Measurements from ENCODE around the gene TPT1.
A peak's percentile ranks its signal among the peaks of the same experiment; 100 is the strongest.
"Not testable (repeated sequence)": the region's sequence is repeated elsewhere in the genome, so short reads cannot be mapped to it uniquely, and the experiment has no call there.

TPT1 gene

GRCh38 chr13:45349438-45349837 is 8.5 kb upstream of the TPT1 start:
- TF ChIP-seq, protein P1, sequence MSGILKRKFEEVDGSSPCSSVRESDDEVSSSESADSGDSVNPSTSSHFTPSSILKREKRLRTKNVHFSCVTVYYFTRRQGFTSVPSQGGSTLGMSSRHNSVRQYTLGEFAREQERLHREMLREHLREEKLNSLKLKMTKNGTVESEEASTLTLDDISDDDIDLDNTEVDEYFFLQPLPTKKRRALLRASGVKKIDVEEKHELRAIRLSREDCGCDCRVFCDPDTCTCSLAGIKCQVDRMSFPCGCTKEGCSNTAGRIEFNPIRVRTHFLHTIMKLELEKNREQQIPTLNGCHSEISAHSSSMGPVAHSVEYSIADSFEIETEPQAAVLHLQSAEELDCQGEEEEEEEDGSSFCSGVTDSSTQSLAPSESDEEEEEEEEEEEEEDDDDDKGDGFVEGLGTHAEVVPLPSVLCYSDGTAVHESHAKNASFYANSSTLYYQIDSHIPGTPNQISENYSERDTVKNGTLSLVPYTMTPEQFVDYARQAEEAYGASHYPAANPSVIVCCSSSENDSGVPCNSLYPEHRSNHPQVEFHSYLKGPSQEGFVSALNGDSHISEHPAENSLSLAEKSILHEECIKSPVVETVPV (CRISPR knock-in tag; IDR thresholded peaks at IDR 0.05) = no peak
- TF ChIP-seq GLIS3 (CRISPR knock-in tag; IDR thresholded peaks at IDR 0.05) (no peak), RARB (CRISPR knock-in tag; IDR thresholded peaks at IDR 0.05) (no peak), SNAI2 (CRISPR knock-in tag; IDR thresholded peaks at IDR 0.05) (no peak), PPARA (CRISPR knock-in tag; IDR thresholded peaks at IDR 0.05; ENCODE audit: borderline replicate concordance) (no peak), ESRRG (CRISPR knock-in tag; IDR thresholded peaks at IDR 0.05) (no peak), ARNTL (CRISPR knock-in tag; IDR thresholded peaks at IDR 0.05; ENCODE audit: borderline replicate concordance, low read depth) (no peak), ZC3H10 (CRISPR knock-in tag; IDR thresholded peaks at IDR 0.05) (no peak)
- TF ChIP-seq, protein P2, sequence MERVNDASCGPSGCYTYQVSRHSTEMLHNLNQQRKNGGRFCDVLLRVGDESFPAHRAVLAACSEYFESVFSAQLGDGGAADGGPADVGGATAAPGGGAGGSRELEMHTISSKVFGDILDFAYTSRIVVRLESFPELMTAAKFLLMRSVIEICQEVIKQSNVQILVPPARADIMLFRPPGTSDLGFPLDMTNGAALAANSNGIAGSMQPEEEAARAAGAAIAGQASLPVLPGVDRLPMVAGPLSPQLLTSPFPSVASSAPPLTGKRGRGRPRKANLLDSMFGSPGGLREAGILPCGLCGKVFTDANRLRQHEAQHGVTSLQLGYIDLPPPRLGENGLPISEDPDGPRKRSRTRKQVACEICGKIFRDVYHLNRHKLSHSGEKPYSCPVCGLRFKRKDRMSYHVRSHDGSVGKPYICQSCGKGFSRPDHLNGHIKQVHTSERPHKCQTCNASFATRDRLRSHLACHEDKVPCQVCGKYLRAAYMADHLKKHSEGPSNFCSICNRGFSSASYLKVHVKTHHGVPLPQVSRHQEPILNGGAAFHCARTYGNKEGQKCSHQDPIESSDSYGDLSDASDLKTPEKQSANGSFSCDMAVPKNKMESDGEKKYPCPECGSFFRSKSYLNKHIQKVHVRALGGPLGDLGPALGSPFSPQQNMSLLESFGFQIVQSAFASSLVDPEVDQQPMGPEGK (CRISPR knock-in tag; IDR thresholded peaks at IDR 0.05; ENCODE audit: borderline replicate concordance) = no peak
- peak; percentile 42; the same call in 1 of the 3 replicates for ATAC-seq

DNA sequence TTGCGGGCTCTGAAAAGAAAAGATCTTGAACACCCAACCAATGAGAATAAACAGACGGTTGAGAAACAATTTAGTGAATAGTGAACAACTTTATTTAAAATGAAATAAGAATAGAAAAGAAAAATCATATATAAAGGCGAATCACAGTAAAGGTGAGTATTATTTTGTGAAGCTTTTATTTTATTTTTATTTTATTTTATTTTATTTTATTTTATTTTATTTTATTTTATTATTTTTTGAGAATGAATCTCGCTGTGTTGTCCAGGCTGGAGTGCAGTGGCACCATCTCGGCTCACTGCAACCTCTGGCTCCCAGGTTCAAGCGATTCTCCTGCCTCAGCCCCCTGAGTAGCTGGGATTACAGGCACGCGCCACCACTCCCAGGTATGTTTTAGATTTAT is 3.1 kb upstream of the TPT1 start:
- ATAC-seq = not testable (repeated sequence)

GRCh38 chr13:45343102-45343501 is 2.1 kb upstream of the TPT1 start:
- ATAC-seq = not testable (repeated sequence)

- ATAC-seq = not testable (repeated sequence)
Measured at GRCh38 chr13:45342668-45343067, 1.7 kb upstream of the TPT1 start.

- ATAC-seq = peak; percentile 54
Measured at GRCh38 chr13:45341799-45342500, 967 bp upstream of the TPT1 start.

GRCh38 chr13:45340422-45341033 is 455 bp downstream of the TPT1 start:
- peak; percentile 74 for ATAC-seq
- TF ChIP-seq ESRRG (CRISPR knock-in tag; IDR thresholded peaks at IDR 0.05) (no peak), PPARA (CRISPR knock-in tag; IDR thresholded peaks at IDR 0.05; ENCODE audit: borderline replicate concordance) (no peak), ZC3H10 (CRISPR knock-in tag; IDR thresholded peaks at IDR 0.05) (no peak), ARNTL (CRISPR knock-in tag; IDR thresholded peaks at IDR 0.05; ENCODE audit: borderline replicate concordance, low read depth) (no peak), BACH2 (CRISPR knock-in tag; IDR thresholded peaks at IDR 0.05; ENCODE audit: borderline replicate concordance) (no peak), TOX (CRISPR knock-in tag; IDR thresholded peaks at IDR 0.05; ENCODE audit: borderline replicate concordance) (no peak), TCF4 (CRISPR knock-in tag; IDR thresholded peaks at IDR 0.05; ENCODE audit: borderline replicate concordance) (no peak), ZNF565 (CRISPR knock-in tag; conservative IDR thresholded peaks at IDR 0.05; ENCODE audit: low read depth) (no peak), OSR1 (CRISPR knock-in tag; IDR thresholded peaks at IDR 0.05) (no peak), ZFP3 (CRISPR knock-in tag; IDR thresholded peaks at IDR 0.05) (no peak), ISL1 (CRISPR knock-in tag; IDR thresholded peaks at IDR 0.05) (no peak), GLIS3 (CRISPR knock-in tag; IDR thresholded peaks at IDR 0.05) (no peak), ZFP30 (CRISPR knock-in tag; IDR thresholded peaks at IDR 0.05) (no peak), ZNF8 (CRISPR knock-in tag; IDR thresholded peaks at IDR 0.05) (no peak), SNAI2 (CRISPR knock-in tag; IDR thresholded peaks at IDR 0.05) (no peak), CSDC2 (CRISPR knock-in tag; IDR thresholded peaks at IDR 0.05) (no peak)
- TF ChIP-seq, protein P2 (CRISPR knock-in tag; IDR thresholded peaks at IDR 0.05; ENCODE audit: borderline replicate concordance) = no peak; the same call in 1 of the 2 replicates

More at GRCh38 chr13:45341799-45342500, 967 bp upstream of the TPT1 start:
- no peak for TF ChIP-seq ZNF565 (CRISPR knock-in tag; conservative IDR thresholded peaks at IDR 0.05; ENCODE audit: low read depth)
- no peak for TF ChIP-seq ESRRG (CRISPR knock-in tag; IDR thresholded peaks at IDR 0.05)
- TF ChIP-seq ZFP30 (CRISPR knock-in tag; IDR thresholded peaks at IDR 0.05) = no peak
- TF ChIP-seq, protein P3, sequence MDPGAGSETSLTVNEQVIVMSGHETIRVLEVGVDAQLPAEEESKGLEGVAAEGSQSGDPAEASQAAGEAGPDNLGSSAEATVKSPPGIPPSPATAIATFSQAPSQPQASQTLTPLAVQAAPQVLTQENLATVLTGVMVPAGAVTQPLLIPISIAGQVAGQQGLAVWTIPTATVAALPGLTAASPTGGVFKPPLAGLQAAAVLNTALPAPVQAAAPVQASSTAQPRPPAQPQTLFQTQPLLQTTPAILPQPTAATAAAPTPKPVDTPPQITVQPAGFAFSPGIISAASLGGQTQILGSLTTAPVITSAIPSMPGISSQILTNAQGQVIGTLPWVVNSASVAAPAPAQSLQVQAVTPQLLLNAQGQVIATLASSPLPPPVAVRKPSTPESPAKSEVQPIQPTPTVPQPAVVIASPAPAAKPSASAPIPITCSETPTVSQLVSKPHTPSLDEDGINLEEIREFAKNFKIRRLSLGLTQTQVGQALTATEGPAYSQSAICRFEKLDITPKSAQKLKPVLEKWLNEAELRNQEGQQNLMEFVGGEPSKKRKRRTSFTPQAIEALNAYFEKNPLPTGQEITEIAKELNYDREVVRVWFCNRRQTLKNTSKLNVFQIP (CRISPR knock-in tag; IDR thresholded peaks at IDR 0.05; ENCODE audit: borderline replicate concordance, low read depth) = no peak
- TF ChIP-seq ZC3H10 (CRISPR knock-in tag; IDR thresholded peaks at IDR 0.05) = no peak
- no peak for TF ChIP-seq ZFP3 (CRISPR knock-in tag; IDR thresholded peaks at IDR 0.05)
- TF ChIP-seq GLIS3 (CRISPR knock-in tag; IDR thresholded peaks at IDR 0.05) = no peak
- no peak for TF ChIP-seq ZNF70 (CRISPR knock-in tag; IDR thresholded peaks at IDR 0.05)
- TF ChIP-seq SNAI2 (CRISPR knock-in tag; IDR thresholded peaks at IDR 0.05) = no peak
- TF ChIP-seq CREB5 (CRISPR knock-in tag; IDR thresholded peaks at IDR 0.05; ENCODE audit: low read depth) = no peak
- no peak for TF ChIP-seq CSDC2 (CRISPR knock-in tag; IDR thresholded peaks at IDR 0.05)

Data from SK-N-SH treated with all-trans-retinoic acid at 6 μM for 48 hours (cell line).